Caki2 (cell line): Measurements from ENCODE around the gene DYNC1I2. TPM values are rescaled to one million over a fixed set of nuclear protein-coding genes. Genes with fewer than 3 reads are reported as not detected.

Source experiments
- DNase-seq: peaks from one replicate; pipeline ENCODE4 v3.0.0-alpha.2; 2015; ENCODE audit warnings: low read depth
- in situ Hi-C: cut with HindIII; loops from 2 replicates; pipeline ENCODE4 v1.10.0; 2016; ENCODE audit warnings: low sequenced_read_pairs, low pct_unique_long_range_greater_than_20kb, mixed read lengths
- total RNA-seq: library from RNA; depleted of rRNA; stranded (reverse); fragments of >200 nt; shearing (Covaris generic); gene quantifications from 2 replicates; pipeline ENCODE4 v1.2.3, GENCODE V29; 2014; ENCODE audit warnings: low replicate concordance

DYNC1I2 gene
- total RNA-seq, 1 experiment from 2014 or later = 111 TPM

- no peak for DNase-seq
- in situ Hi-C loops = no loop called here
Observed at GRCh38 chr2:171707752-171708151, 20.5 kb downstream of the DYNC1I2 start.

DNA sequence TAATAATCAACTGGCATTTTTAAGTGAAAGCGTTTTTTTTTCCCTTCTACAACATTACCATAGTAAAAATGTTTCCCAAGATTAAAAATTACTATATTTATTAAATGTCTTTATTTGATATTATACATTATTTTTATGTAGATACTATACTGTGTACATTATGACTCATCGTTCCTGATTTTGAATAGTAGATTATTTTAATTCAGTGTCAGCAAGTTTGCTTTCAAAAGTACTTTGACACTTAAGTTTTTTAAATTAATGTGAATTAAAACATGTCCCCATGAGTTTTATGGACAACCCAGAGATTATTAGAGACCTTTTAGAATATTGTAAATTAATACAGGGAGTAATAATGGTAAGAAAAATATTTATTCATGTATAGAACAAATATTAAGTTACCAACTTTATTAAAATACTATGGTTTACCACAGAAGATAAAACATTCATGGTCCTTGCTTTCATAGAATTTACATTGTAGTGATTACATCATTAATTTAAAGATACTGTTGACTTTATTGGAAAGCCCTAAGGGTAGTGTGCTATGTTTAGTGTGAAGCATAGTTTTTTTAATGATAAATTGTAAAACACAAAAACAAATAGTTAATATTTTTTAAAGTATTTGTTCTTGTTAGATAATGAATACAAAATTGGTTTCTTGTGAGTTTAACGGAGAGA lies 21.9 kb downstream of the DYNC1I2 start:
- in situ Hi-C loops = no loop called here
- DNase-seq = no peak

- in situ Hi-C loops = no loop called here
- DNase-seq = no peak
Observed at GRCh38 chr2:171711351-171711750, 24.1 kb downstream of the DYNC1I2 start.

GRCh38 chr2:171712051-171712450 lies 24.8 kb downstream of the DYNC1I2 start:
- DNase-seq = peak; percentile 9
- in situ Hi-C loops = no loop called here

DNA sequence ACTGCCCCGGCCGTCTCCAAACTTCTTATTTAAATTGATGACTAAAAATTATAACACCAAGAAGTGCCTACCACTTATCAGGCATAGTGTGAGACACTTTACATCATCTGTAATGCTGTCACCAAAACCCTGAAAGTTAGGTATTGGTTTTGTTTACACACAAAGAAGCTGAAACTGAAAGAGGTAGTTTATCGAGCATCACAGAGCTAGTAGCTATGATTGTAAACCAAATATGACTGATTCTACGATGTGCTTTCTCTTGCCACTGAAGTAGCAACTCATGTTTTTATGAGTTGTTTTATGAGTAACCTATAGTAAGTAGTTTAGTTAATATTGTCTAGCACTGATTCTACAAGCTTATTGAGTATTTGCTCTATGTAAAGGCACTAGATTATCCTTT lies 31.5 kb downstream of the DYNC1I2 start:
- no peak for DNase-seq
- in situ Hi-C loops = no loop called here

DNA sequence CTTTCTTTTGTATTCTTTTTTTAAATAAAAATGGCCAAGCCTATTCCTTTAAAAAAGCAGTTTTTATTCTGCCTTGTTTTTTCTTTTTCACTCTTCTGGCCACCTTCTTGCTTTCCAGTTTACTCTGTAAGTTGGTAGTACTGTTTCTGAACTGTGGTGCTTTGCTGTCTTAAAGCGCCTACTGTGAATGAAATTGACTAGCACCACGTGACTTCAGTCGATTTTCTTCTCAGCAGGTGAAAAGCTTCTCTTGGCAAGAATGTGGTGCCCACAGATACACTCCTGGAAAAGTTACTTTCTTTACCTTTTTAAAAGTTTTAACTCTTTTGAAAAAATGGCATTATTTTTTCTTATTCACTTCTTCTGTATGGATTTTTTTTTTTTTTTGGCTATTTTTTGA lies 32.4 kb downstream of the DYNC1I2 start:
- DNase-seq = no peak
- in situ Hi-C loops = no loop called here

GRCh38 chr2:171723716-171724683 lies 36.7 kb downstream of the DYNC1I2 start:
- DNase-seq = peak; percentile 33
- in situ Hi-C loops = no loop called here

DNA sequence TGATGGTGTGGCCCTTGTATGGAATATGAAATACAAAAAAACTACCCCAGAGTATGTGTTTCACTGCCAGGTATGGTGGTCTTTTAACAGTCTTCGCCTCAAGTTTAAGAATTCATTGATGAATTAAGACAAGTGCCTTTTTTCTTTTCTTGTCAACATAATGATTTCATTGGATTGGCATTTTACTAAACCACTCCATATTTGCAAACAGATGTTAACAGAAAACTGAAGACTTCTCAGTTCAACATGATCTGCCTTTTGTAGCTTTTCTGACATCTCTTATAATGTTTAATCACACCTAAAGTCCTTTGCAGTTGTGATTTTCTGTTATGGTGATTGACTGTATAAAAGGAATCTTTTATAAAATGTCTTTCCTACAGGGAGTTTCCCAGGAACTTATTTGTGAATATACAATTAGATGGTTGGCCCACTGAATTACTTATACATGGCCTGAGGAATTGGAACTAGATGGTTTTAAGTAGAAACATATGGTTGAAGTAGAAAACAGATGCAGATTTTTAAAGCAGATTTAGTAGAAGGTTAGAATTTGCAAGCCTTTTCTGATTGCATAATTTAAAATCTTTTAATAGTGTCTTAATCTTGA lies 39.7 kb downstream of the DYNC1I2 start:
- no peak for DNase-seq
- in situ Hi-C loops = no loop called here

GRCh38 chr2:171728989-171729951 lies 42.0 kb downstream of the DYNC1I2 start:
- in situ Hi-C loops = no loop called here
- no peak for DNase-seq

DNA sequence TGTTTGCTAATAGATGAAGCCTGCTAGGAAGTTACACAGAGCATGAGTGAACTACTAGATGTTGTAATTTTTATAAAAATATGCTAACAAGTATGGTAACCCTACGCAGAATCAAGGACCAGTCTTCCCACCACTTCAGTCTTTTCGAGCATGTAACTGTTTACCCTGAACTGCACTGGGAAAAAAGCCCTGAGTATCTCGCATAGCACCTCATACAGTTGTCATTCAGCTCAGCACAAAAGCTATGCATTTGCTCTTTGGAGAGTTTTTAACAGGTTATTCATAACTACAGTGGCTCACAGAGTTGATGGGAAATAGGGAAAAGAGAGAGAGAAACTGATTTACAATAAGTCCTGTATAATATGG lies 42.7 kb downstream of the DYNC1I2 start:
- in situ Hi-C loops = no loop called here
- no peak for DNase-seq

- in situ Hi-C loops = no loop called here
- no peak for DNase-seq
Observed at GRCh38 chr2:171735991-171736710, 48.9 kb downstream of the DYNC1I2 start.

GRCh38 chr2:171741189-171741588 lies 53.9 kb downstream of the DYNC1I2 start:
- in situ Hi-C loops = no loop called here
- DNase-seq = peak; percentile 10

GRCh38 chr2:171742760-171743159 lies 55.5 kb downstream of the DYNC1I2 start:
- DNase-seq = no peak
- in situ Hi-C loops = no loop called here

- in situ Hi-C loops = no loop called here
- no peak for DNase-seq
Observed at GRCh38 chr2:171745141-171745540, 57.9 kb downstream of the DYNC1I2 start.

GRCh38 chr2:171745806-171746205 lies 58.5 kb downstream of the DYNC1I2 start:
- in situ Hi-C loops = no loop called here
- no peak for DNase-seq

DNA sequence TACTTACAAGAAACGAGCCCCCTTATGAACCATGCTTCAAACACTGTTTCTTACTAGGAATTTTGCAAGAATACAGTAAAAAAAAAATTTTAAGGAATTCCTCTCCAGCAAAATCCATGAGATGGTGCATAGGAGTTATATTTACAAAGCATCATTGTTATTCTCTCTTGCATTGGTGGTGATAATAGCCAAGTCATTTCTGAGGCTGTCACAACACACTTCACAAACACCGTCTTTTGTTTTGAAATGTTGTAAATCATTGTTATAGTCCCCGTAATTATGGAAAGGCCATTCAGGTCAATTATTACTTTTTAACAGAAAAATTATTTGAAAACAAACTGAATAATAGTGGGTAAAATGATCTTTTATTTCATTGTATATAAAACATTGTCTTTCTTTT lies 60.1 kb downstream of the DYNC1I2 start:
- no peak for DNase-seq
- in situ Hi-C loops = no loop called here

- in situ Hi-C loops = no loop called here
- DNase-seq = no peak
Observed at GRCh38 chr2:171754254-171754939, 67.1 kb downstream of the DYNC1I2 start.
